Endometrium (tissue), 2 donors: ENCODE measurements around the gene TP53BP1.
A peak's percentile ranks its signal among the peaks of the same experiment; 100 is the strongest.

Experiments used
- FAIRE-seq: peaks from 2 replicates; lab custom pipeline; 2012; peaks lifted over from hg19 to GRCh38; lab: Jason Lieb, UNC
- donor health status: control.
- donor health status: control.

TP53BP1 gene

DNA sequence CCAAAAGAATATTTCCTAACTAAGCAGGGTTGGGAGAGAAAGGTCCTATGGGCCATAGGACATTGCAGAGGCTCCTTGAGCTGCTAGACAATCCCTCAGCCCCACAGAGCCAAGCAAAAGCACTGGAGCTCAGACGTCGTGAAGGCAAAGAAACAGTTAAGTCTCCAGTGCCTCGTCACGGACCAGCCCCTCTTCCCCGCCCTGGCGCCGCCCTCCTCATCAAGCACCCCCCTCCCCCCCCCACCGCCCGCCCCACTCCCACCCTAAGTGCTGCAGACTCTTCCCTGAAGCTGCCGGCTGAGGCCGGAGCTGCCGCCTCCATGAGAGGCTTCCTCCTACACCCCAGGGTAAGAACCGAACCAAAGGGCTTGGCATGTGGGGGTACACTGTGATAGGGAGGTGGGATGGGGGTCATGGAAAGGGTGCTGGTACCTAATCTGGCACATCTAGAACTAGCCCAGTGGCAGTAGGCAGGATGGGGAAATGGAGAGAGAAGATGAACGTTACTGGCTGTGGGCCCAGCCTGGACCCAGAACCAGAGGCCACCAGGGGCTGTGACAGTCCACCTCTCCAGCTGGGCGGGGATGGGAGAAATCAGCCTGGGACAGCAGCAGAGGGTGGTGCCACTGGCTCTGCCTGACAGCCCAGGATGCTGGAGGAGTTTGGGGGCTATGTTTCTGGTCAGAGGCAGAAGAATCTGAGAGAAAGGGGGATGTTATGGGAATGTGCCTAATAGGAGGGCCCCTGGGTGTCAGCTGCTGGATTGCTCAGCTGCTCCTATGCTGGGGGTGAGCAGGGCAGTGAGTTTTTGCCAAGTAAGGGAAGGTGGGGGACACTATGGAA lies 24.6 kb upstream of the TP53BP1 start, which contains the start of gene MAP1A:
MAP1A (plus strand) TSS at position 255 of the 843 bp plus-strand sequence. CDS start 3,866 bp downstream, outside the sequence.
- FAIRE-seq, result no peak

GRCh38 chr15:43516801-43517353 lies 23.9 kb upstream of the TP53BP1 start:
- FAIRE-seq, result no peak

DNA sequence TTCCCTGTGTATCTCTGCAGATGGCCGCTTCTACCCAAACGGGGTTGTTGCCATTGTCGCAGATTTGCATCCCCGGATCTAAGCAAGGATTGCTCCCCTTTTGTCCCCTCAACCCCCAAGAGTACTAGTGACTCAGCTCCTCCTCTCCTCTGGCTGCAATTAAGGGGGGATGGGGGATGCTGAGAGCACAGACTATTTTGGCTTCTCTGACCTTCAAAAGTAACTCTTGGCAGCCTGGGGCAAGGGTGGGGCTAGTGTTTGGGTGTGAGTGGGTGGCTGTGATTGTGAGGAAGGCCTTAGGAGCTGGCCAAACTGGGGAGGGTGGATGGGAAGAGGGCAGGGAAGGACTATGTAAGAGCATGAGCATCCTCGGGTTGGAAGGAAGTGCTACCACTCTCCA lies 23.2 kb upstream of the TP53BP1 start:
- FAIRE-seq, result no peak

GRCh38 chr15:43515741-43516140 lies 22.8 kb upstream of the TP53BP1 start:
- FAIRE-seq, result no peak

GRCh38 chr15:43514241-43515057 lies 21.5 kb upstream of the TP53BP1 start:
- no peak for FAIRE-seq

DNA sequence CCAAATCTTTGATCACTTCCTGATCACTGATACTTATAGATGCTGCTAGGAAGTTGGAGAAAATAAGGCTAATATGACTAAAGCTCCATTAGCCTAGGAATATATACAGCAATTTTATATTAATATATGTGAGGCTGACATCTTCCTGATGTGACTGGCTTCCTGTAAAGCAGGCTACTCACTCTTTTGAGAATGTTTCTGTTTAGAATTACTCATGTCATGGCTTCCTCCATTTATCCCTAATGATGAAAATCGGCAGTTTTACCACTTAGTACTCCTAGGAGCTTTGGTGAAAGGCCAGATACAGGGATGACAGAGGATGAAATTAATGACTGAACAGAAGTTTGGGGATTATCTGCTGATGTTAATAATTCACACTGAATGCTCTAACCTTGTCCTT lies 20.6 kb upstream of the TP53BP1 start:
- no peak for FAIRE-seq

GRCh38 chr15:43511012-43511885 lies 18.3 kb upstream of the TP53BP1 start:
- no peak for FAIRE-seq

- FAIRE-seq, result peak; percentile 85
Observed at GRCh38 chr15:43510200-43511011, 17.4 kb upstream of the TP53BP1 start.

- no peak for FAIRE-seq
Observed at GRCh38 chr15:43509660-43510199, 16.8 kb upstream of the TP53BP1 start.

DNA sequence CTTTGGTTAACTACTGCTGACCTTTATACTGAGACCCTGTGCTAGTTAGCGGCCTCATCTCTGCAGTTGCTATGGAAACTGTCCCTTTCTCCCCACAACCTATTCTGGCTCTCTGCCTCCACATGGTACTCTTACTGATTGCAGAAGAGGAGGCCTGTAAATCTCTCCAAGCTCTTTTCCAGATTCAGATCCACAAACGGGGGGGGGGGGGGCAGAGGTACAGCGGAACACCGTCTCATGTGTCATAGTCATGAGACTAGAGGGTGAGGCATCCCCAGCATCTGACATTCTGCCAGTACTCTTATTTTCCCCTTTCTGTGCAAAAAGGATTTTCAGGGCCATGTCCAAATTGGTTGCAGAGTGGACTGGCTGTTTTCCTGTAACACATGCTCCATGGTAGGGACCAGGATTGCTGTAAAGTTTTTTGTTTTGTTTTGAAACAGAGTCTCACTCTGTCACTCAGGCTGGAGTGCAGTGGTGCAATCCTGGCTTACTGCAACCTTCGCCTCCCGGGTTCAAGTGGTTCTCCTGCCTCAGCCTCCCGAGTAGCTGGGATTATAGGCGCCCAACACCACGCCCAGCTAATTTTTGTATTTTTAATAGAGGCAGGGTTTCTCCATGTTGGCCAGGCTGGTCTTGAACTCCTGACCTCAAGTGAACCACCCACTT lies 16.2 kb upstream of the TP53BP1 start:
- no peak for FAIRE-seq

DNA sequence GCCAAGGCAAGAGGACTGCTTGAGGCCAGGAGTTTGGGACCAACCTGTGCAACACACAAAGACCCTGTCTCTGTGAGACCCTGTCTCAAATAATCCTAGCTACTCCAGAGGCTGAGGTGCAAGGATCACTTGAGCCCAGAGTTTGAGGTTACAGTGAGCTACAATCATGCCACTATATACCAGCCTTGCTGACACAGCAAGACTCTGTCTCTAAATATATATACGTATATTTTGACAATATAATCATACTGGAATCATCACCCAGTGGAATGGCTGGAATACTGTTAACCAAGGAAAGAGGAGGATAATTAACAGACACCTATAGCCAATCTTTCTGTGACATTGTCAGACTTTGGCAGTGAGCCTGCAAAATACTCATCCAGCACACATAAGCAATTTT lies 15.5 kb upstream of the TP53BP1 start:
- FAIRE-seq, result no peak

DNA sequence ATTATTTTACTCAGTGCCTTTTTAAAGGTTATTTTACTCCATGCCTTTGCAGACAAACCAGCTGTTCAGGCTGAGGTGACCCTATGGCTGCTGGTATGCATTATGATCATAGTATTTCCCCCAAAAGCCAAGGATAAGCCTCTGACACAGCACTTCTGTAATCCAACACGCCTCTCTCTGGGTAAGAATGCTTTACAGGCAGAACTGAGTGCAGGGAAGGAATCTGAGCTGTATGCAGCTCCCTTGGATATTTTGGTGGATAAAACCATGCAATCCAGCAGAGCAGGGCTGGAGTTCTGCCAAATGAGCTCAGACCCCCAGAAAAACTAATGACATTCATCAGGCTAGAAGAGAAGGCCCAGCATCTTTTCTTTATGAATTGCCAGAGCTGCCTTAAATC lies 12.8 kb upstream of the TP53BP1 start:
- FAIRE-seq, result no peak

- FAIRE-seq, result no peak
Observed at GRCh38 chr15:43499635-43500034, 6.7 kb upstream of the TP53BP1 start.

DNA sequence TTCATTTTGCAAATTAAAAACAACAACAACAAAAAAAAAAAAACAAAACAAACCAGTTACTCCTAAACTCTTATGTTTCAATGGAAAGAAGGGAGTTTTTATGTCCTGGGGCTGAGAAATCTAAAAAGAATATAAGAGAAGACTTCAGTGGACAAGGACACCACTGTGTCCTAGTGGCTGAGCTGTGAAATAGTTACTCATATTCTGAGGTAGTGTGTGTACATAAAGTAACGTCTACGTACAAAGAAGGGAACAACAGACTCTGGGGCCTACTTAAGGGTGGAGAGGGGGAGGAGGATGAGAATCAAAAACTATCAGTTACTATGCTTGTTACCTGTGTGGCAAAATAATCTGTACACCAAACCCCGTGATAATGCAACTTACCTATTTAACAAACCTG lies 6.0 kb upstream of the TP53BP1 start:
- no peak for FAIRE-seq

DNA sequence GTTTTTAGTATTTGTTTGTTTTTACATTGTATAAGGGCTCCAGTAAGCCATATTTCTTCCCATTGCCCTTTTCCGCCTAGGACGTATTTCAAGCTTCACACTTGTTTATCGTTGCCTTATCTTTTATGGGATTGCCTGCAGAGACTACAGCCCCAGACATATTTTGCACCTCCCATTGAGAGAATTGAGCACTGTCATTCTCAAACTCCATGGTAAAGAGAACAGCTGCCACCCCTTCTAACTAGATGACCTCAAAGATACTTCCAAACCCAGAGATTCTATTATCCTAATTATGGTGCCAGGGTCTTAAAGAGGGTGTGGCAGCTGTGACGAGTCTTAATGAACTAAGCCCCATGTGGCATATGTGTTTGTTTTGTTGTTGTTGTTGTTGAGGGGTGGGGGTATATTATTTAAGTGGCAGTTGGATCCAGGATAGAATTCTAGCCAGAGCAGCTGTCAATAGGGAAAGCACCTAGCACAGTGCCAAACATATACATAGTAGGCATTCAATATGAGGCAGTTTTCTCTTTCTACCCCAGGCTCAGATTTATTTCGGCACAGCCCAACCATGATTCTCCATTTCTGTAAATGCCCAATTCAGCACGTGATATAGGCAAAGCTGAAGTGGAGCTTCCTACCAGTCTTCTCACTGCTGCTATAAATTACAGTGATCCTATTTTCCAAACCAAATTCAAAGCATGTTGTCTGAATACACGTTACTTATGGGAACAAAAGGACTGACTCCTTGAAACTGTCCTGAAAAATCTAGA lies 932 bp upstream of the TP53BP1 start:
- no peak for FAIRE-seq

DNA sequence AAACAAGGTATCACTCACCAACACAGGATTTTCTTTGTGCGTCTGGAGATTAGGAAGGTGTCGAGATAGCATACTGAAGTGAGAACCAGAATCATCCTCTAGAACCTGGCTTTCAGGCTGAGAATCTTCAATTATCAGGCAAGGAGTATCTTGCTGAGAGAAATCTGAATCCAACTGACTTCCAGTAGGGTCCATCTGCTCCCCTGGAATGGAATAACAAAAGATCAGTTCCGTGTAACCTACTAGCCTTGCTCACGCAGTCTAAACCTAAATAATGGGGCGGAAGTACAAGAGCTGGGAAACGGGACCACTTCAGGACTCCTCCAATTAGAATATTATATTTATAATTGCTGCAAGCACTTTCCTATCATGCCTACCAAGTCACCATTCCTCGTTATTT lies 690 bp downstream of the TP53BP1 start:
- no peak for FAIRE-seq

- FAIRE-seq, result no peak
Observed at GRCh38 chr15:43489191-43489590, 3.8 kb downstream of the TP53BP1 start.

- FAIRE-seq, result no peak
Observed at GRCh38 chr15:43488790-43489189, 4.2 kb downstream of the TP53BP1 start.

DNA sequence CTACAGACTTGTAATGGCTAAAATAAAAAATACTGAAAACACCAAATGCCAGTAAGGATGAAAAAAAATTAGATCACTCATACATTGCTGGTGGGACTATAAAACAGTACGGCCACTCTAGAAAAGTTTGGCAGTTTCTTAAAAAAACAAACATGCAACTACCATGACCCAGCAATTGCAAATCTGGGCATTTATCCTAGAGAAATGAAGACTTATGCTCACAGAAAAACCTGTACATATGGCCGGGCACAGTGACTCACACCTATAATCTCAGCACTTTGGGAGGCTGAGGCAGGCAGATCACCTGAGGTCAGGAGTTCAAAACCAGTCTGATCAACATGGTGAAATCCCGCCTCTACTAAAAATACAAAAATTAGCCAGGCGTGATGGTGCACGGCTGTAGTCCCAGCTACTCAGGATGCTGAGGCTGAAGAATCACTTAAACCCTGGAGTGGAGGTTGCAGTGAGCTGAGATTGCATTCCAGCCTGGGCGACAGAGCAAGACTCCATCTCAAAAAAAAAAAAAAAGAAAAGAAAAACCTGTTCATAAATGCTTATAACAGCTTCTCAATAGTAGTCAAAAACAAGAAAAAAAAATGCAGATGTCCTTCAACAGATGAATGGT lies 5.6 kb downstream of the TP53BP1 start:
- no peak for FAIRE-seq
